Mesothelial cell of epicardium (in vitro differentiated cells): ENCODE data around the gene NPY4R. TPM values are rescaled to one million over a fixed set of nuclear protein-coding genes. Genes with fewer than 3 reads are reported as not detected.

Source experiments
- total RNA-seq: library from RNA; stranded (reverse); gene quantifications from 3 replicates; pipeline ENCODE4 v1.2.1, GENCODE V29; 2021

The NPY4R gene
- total RNA-seq, 1 donor from 2014 or later: not detected

Other genes starting within 250 kb of the NPY4R start
- not detected in 3 replicates for gene ANTXRL, start 179.0 kb downstream of the NPY4R start, total RNA-seq
- 1.1 to 1.7 TPM (median 1.6 TPM) in 3 replicates for gene ANXA8L1, start 90.2 kb downstream of the NPY4R start, total RNA-seq
- 19.6 to 20.7 TPM (median 20.3 TPM) in 3 replicates for gene GPRIN2, start 90.7 kb upstream of the NPY4R start, total RNA-seq
- 3.0 to 4.0 TPM (median 3.3 TPM) in 3 replicates for gene SYT15, start 113.2 kb upstream of the NPY4R start, total RNA-seq